CD8-positive, alpha-beta memory T cell (primary cell): Measurements from ENCODE around the gene ABHD17A. TPM values are rescaled to one million over a fixed set of nuclear protein-coding genes. Genes with fewer than 3 reads are reported as not detected.

Source experiments
- CTCF ChIA-PET: fragments of 350-600 bp; sonication (Branson Sonifier 250); formaldehyde crosslinking; loops from one replicate; lab custom pipeline; 2021; ENCODE audit warnings: antibody characterized with exemption; lab: Charles Lee
- POLR2A ChIA-PET: fragments of 350-600 bp; sonication (Branson Sonifier 250); formaldehyde crosslinking; loops from one replicate; lab custom pipeline; 2021; ENCODE audit warnings: antibody characterized with exemption; lab: Charles Lee
- DNase-seq, 5 donors: peaks; one replicate each; pipeline versions ENCODE4 v3.0.0 to v3.0.0-alpha.2; 2020 to 2022; ENCODE audit warnings: mixed read lengths in 1 of 5
- H3K27ac ChIP-seq: one replicate; pipeline ENCODE4 v1.7.0; 2013; ENCODE audit warnings: low read depth, mild to moderate bottlenecking, low read length, moderate library complexity
- H3K27me3 ChIP-seq: 2 replicates; pipeline ENCODE4 v1.7.0; 2013; ENCODE audit warnings: low read length, mild to moderate bottlenecking; ENCODE audit not compliant: insufficient read depth, poor library complexity, severe bottlenecking
- H3K36me3 ChIP-seq: 2 replicates; pipeline ENCODE4 v1.7.0; 2013; ENCODE audit warnings: mild to moderate bottlenecking, low read length, moderate library complexity; ENCODE audit not compliant: insufficient read depth
- H3K4me1 ChIP-seq: 2 replicates; pipeline ENCODE4 v1.7.0; 2013; ENCODE audit warnings: mild to moderate bottlenecking, low read length, moderate library complexity; ENCODE audit not compliant: insufficient read depth
- H3K4me3 ChIP-seq: 2 replicates; pipeline ENCODE4 v1.7.0; 2013; ENCODE audit warnings: mild to moderate bottlenecking, low read length
- H3K9me3 ChIP-seq: 2 replicates; pipeline ENCODE4 v1.7.0; 2013; ENCODE audit warnings: mild to moderate bottlenecking, low read length
- H3K27ac Mint-ChIP-seq, 8 donors: one replicate each; pipeline ENCODE4 v1.8.0; 2020 to 2021; ENCODE audit warnings: mixed read lengths in 8 of 8, mild to moderate bottlenecking in 6 of 8, inconsistent platforms in 3 of 8, moderate library complexity in 3 of 8
- H3K27me3 Mint-ChIP-seq, 2 donors: one replicate each; pipeline ENCODE4 v1.8.0; 2020 to 2021; ENCODE audit warnings: mixed read lengths in 2 of 2, mild to moderate bottlenecking in 1 of 2, moderate library complexity in 1 of 2
- H3K36me3 Mint-ChIP-seq, 3 donors: one replicate each; pipeline ENCODE4 v1.8.0; 2020 to 2021; ENCODE audit warnings: mixed read lengths in 3 of 3, inconsistent platforms in 1 of 3, mild to moderate bottlenecking in 1 of 3
- H3K4me1 Mint-ChIP-seq, 3 donors: one replicate each; pipeline ENCODE4 v1.8.0; 2020 to 2021; ENCODE audit warnings: mixed read lengths in 3 of 3, inconsistent platforms in 1 of 3, mild to moderate bottlenecking in 1 of 3
- H3K4me3 Mint-ChIP-seq, 7 donors: one replicate each; pipeline ENCODE4 v1.8.0; 2020 to 2021; ENCODE audit warnings: mixed read lengths in 7 of 7, mild to moderate bottlenecking in 6 of 7, moderate library complexity in 4 of 7, inconsistent platforms in 2 of 7
- H3K9me3 Mint-ChIP-seq, 5 donors: one replicate each; pipeline ENCODE4 v1.8.0; 2020 to 2022; ENCODE audit warnings: mixed read lengths in 5 of 5, mild to moderate bottlenecking in 3 of 5, moderate library complexity in 2 of 5, inconsistent platforms in 1 of 5
- polyA plus RNA-seq: library from polyadenylated mRNA; unstranded; fragments of 300-500 nt; fragmentation: Illumina TruSeq; gene quantifications from one replicate; pipeline ENCODE4 v1.2.3, GENCODE V29; 2021
- total RNA-seq, 2 experiments: library from RNA; stranded (reverse); gene quantifications; one replicate each; pipeline ENCODE4 v1.2.3, GENCODE V29; 2021

ABHD17A gene
- total and polyA plus RNA-seq, 3 experiments from 2014 or later: 105 to 252 (median 114) TPM

DNA sequence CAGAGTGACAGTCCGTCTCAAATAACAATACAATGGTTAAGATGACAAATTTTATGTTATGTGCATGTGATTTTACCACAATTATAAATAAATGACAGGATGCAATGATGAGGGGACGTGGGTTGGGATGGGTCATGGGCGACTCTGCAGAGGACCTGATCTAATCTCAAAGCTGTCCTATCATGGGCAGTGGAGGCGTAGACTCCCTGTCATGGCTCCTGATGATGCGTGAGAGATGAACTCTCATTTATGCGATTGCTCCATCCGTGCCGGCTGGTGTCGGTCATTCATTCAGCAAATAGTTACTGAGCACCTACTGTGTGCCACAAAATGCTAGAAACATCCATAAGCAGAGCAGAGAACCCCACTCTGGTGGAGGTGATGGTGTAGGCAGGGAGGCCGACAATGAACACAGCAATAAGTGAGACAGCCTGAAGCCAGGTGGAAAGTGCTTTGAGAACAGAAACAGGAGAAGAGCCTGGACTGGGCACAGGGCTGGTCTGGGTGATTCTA is 35.4 kb downstream of the ABHD17A start:
- ChIA-PET CTCF (interaction anchor here (0.9 to 1.8 kb wide), 5 partner anchors 11 to 303 kb away, joined by 3 to 12 read pairs (median 5); no protein-coding TSS in a partner anchor), POLR2A (no interaction called here)
- peaks cover 63% of the 10 kb centered on the region for H3K4me1 ChIP-seq
- Mint-ChIP-seq H3K27me3 (peaks cover 0 to 3% of the 10 kb centered on the region in 2 donors), H3K9me3 (no peaks in the 10 kb centered on the region), H3K36me3 (peaks cover 0 to 15% (median 1%) of the 10 kb centered on the region in 3 donors), H3K4me1 (peaks cover 32 to 66% (median 49%) of the 10 kb centered on the region in 3 donors), H3K27ac (peak overlapping the region in 7 of 8 donors; percentile 3 to 93 (median 73)), H3K4me3 (peak overlapping the region in 2 of 7 donors; percentile 36 to 80)
- H3K27me3 ChIP-seq: no peaks in the 10 kb centered on the region
- H3K27ac ChIP-seq: no peak overlapping the region
- no peaks in the 10 kb centered on the region for H3K9me3 ChIP-seq
- no peak for DNase-seq
- peaks cover 5% of the 10 kb centered on the region for H3K36me3 ChIP-seq
- no peak overlapping the region for H3K4me3 ChIP-seq

DNA sequence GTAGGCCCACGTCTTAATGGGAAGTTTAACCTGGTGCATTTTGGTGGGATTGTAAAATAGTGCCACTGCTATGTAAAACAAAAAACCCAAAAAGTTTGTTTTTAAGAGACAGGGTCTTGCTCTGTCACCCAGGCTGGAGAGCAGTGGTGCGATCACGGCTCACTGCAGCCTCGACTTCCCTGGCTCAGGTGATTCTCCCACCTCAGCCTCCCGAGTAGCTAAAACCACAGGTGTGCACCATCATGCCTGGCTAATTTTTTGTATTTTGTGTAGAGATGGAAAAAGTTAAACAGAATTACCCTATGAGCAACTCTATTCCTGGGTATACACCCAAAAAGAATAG is 36.2 kb downstream of the ABHD17A start:
- Mint-ChIP-seq H3K36me3 (peaks cover 0 to 16% (median 1%) of the 10 kb centered on the region in 3 donors), H3K4me3 (peak overlapping the region in 5 of 7 donors; percentile 58 to 89 (median 75)), H3K27ac (peak overlapping the region; percentile 70 to 95 (median 89)), H3K4me1 (peaks cover 36 to 67% (median 45%) of the 10 kb centered on the region in 3 donors), H3K9me3 (no peaks in the 10 kb centered on the region), H3K27me3 (peaks cover 0 to 3% of the 10 kb centered on the region in 2 donors)
- Histone ChIP-seq H3K36me3 (peaks cover 5% of the 10 kb centered on the region), H3K9me3 (no peaks in the 10 kb centered on the region), H3K27me3 (no peaks in the 10 kb centered on the region), H3K27ac (no peak overlapping the region), H3K4me1 (peaks cover 61% of the 10 kb centered on the region), H3K4me3 (no peak overlapping the region)
- no peak for DNase-seq
- POLR2A ChIA-PET: no interaction called here
- CTCF ChIA-PET: interaction anchor here (0.6 to 1.8 kb wide), 8 partner anchors 9 to 67 kb away, joined by 3 to 12 read pairs (median 4); no protein-coding TSS in a partner anchor

DNA sequence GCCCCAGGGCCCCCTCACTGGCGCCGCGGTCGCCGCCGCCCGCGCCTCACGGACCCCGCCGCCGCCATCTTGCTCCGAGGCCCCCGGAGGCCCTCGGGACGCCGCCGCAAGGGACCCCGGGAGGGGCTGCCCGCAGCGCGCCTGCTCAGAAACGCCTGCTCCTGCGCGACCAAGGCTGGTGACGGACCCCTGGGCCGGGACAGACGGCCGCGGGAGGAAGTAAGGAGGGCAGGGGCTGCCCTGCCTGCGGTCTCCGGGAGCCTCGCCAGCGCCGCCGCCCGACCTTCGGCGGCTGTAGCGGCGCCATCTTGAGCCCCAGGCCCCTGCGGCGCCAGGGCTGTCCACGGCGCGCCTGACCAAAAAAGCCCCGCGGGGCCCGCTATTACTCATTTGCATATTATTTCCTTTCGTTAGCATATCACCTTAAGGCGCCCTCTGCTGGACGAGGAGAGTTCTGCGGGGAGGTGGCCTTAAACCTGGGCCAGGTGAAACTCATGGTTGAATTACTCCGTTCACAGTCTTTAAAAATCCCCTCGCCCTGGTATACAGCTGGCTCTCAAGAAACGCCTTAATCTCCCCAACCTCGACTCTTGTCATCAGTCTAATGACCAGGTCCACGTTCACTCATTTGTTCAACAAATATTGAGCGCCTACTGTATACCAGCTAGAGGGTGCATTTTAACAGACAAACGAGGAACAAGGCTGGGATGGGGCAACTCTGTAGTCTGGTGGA is 36.7 kb downstream of the ABHD17A start, which contains the start of gene REXO1:
REXO1 (minus strand) TSS at position 85 of the 733 bp plus-strand sequence. CDS start 125 bp downstream, outside the sequence.
- Histone ChIP-seq H3K36me3 (peaks cover 5% of the 10 kb centered on the region), H3K27ac (peak within 1 kb of the TSS; percentile 94), H3K4me1 (peaks cover 59% of the 10 kb centered on the region), H3K27me3 (no peaks in the 10 kb centered on the region), H3K4me3 (peak within 1 kb of the TSS; percentile 83), H3K9me3 (no peaks in the 10 kb centered on the region)
- no peaks in the 10 kb centered on the region for H3K9me3 Mint-ChIP-seq
- CTCF ChIA-PET: interaction anchor here (0.6 to 1.8 kb wide), 8 partner anchors 9 to 67 kb away, joined by 3 to 12 read pairs (median 4); no protein-coding TSS in a partner anchor
- POLR2A ChIA-PET: interaction anchor here (0.5 kb wide), 1 partner anchor 378 kb away, joined by 3 read pairs; no protein-coding TSS in a partner anchor
- peaks cover 39 to 70% (median 49%) of the 10 kb centered on the region in 3 donors for H3K4me1 Mint-ChIP-seq
- peaks cover 0 to 18% (median 1%) of the 10 kb centered on the region in 3 donors for H3K36me3 Mint-ChIP-seq
- peak within 1 kb of the TSS; percentile 88 to 97 (median 93) for H3K27ac Mint-ChIP-seq
- peaks cover 0 to 3% of the 10 kb centered on the region in 2 donors for H3K27me3 Mint-ChIP-seq
- H3K4me3 Mint-ChIP-seq: peak within 1 kb of the TSS; percentile 86 to 96 (median 88)
- peak; percentile 95 to 99 (median 97) for DNase-seq

DNA sequence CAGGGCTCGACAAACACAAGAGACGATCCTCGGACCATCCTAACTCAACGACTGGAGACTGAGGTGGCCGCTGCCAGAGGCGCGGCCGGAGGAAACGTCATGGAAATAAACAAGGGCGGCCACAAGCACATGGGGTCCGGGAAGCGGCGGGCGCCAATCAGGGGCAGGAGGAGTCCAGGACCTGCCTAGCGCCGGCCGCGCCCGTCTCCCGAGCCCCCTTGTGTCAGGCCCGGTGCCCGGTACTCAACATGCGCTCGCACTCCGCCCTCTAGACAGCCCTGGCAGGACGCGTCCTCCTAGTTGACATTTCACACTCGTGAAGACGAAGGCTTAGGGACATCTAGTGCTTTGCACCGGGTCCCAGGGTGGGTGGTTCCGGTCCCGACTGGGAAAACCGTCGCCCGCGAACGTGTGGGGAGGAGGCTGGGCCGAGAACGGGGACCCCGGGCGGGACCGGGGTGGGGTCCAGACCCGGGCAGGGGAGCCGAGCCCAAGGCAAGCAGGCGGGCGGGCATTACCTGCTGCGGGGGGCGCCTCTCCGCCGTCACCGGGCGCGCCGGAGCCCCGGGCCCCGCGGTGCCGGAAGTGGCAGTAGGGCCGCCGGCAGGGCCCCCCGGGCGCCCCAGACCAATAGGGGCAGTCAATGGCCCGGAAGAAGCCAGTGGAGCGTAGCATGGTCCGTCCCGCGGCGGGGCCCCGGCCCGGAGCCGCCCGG is 37.5 kb downstream of the ABHD17A start:
- H3K36me3 ChIP-seq: peaks cover 5% of the 10 kb centered on the region
- H3K4me3 ChIP-seq: peak overlapping the region; percentile 83
- DNase-seq: peak in 1 of 5 donors; percentile 26
- H3K9me3 ChIP-seq: no peaks in the 10 kb centered on the region
- H3K9me3 Mint-ChIP-seq: no peaks in the 10 kb centered on the region
- POLR2A ChIA-PET: no interaction called here
- H3K27ac Mint-ChIP-seq: peak overlapping the region; percentile 88 to 97 (median 92)
- H3K4me3 Mint-ChIP-seq: peak overlapping the region; percentile 86 to 96 (median 88)
- H3K27me3 ChIP-seq: no peaks in the 10 kb centered on the region
- peaks cover 0 to 1% of the 10 kb centered on the region in 2 donors for H3K27me3 Mint-ChIP-seq
- H3K4me1 ChIP-seq: peaks cover 58% of the 10 kb centered on the region
- peaks cover 0 to 17% (median 0%) of the 10 kb centered on the region in 3 donors for H3K36me3 Mint-ChIP-seq
- H3K27ac ChIP-seq: peak overlapping the region; percentile 94
- H3K4me1 Mint-ChIP-seq: peaks cover 37 to 65% (median 44%) of the 10 kb centered on the region in 3 donors
- CTCF ChIA-PET: interaction anchor here (1.2 to 1.5 kb wide), 2 partner anchors 10 to 22 kb away, joined by 3 to 13 read pairs; no protein-coding TSS in a partner anchor

DNA sequence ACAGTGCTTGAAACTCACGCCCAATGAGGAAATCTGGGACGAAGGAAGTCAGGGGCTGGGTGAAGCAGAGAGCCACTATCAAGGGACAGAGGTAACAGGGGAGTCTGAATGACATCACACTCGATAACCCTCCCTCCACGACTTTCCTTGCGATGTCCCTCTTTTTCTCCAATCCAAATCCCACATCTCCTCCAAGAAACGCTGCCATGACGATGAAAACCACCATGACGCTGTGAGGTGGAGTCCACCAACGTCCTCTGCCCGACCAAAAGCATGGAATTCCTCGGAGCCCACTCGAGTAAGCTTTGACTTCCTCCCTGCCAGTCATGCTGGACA is 38.0 kb downstream of the ABHD17A start:
- CTCF ChIA-PET: interaction anchor here (1.2 to 1.5 kb wide), 2 partner anchors 9 to 21 kb away, joined by 3 to 13 read pairs; no protein-coding TSS in a partner anchor
- Mint-ChIP-seq H3K4me1 (peaks cover 37 to 66% (median 49%) of the 10 kb centered on the region in 3 donors), H3K27ac (peak overlapping the region; percentile 88 to 97 (median 92)), H3K36me3 (peaks cover 0 to 20% (median 0%) of the 10 kb centered on the region in 3 donors), H3K9me3 (no peaks in the 10 kb centered on the region), H3K4me3 (peak overlapping the region; percentile 86 to 96 (median 88)), H3K27me3 (peaks cover 0 to 1% of the 10 kb centered on the region in 2 donors)
- DNase-seq: no peak
- H3K36me3 ChIP-seq: peaks cover 5% of the 10 kb centered on the region
- H3K4me3 ChIP-seq: peak overlapping the region; percentile 83
- peak overlapping the region; percentile 94 for H3K27ac ChIP-seq
- no peaks in the 10 kb centered on the region for H3K27me3 ChIP-seq
- H3K9me3 ChIP-seq: no peaks in the 10 kb centered on the region
- peaks cover 58% of the 10 kb centered on the region for H3K4me1 ChIP-seq
- POLR2A ChIA-PET: no interaction called here

DNA sequence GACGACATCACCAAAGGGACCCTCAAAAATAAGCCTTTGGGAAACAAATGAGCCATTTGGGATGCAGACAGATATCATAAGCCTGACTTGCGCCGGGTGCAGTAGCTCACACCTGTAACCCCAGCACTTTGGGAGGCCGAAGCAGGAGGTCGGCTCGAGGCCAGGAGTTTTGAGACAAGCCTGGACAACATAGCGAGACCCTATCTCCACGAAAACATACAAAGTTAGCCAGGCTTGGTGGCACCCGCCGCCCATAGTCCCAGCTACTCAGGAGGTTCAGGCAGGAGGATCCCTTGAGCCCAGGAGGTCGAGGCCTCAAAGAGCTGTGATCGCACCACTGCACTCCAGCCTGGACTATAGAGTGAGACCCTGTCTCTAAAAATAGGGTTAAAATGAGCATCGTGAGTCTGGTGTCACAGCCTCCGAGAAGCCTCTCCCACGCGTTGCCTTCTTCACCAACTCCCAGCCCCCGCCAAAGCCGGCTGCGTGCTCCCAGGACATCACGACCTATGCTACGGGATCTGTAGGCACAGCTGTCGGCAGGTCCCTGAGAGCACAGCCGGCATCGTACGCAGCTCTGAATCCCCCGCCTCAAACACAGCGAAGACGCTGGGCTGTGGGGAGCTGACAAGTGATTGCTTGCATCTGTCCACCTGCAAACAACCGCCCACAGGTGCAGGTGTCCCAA is 38.6 kb downstream of the ABHD17A start:
- POLR2A ChIA-PET: interaction anchor here (1.0 kb wide), 1 partner anchor 11 kb away, joined by 3 read pairs; no protein-coding TSS in a partner anchor

DNA sequence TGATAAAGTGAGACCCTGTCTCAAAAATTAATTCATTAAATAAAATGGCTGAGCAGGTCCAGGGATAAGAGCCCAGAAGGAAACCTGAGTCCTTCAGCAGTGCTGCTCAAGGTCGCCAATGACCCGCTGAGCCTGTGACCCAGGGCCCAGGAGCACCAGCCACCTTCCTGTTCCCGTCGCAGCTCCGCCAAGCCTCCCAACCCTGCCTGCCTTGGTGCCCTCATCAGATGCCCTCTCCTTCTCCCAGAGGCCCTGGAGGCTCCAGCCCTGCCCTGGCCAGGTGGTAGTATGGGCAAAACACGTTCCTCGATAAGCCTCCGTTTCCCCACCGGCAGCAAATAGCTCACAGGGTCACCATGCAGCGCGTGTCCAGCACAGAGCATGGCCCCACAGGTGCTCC is 39.7 kb downstream of the ABHD17A start:
- ChIA-PET CTCF (interaction anchor here (2.3 kb wide), 1 partner anchor 20 kb away, joined by 8 read pairs; no protein-coding TSS in a partner anchor), POLR2A (no interaction called here)
- peak overlapping the region in 2 of 8 donors; percentile 29 to 48 for H3K27ac Mint-ChIP-seq
- peaks cover 45 to 70% (median 54%) of the 10 kb centered on the region in 3 donors for H3K4me1 Mint-ChIP-seq
- DNase-seq: no peak
- H3K36me3 Mint-ChIP-seq: peaks cover 0 to 24% (median 0%) of the 10 kb centered on the region in 3 donors
- peaks cover 57% of the 10 kb centered on the region for H3K4me1 ChIP-seq
- peak overlapping the region in 4 of 7 donors; percentile 8 to 96 (median 54) for H3K4me3 Mint-ChIP-seq
- H3K9me3 ChIP-seq: no peaks in the 10 kb centered on the region
- H3K27me3 Mint-ChIP-seq: no peaks in the 10 kb centered on the region
- peaks cover 5% of the 10 kb centered on the region for H3K36me3 ChIP-seq
- H3K9me3 Mint-ChIP-seq: no peaks in the 10 kb centered on the region
- no peak overlapping the region for H3K4me3 ChIP-seq
- H3K27ac ChIP-seq: no peak overlapping the region
- no peaks in the 10 kb centered on the region for H3K27me3 ChIP-seq

More for the DNA sequence above, 38.6 kb downstream of the ABHD17A start:
- Histone ChIP-seq H3K9me3 (no peaks in the 10 kb centered on the region), H3K4me1 (peaks cover 57% of the 10 kb centered on the region), H3K27ac (peak overlapping the region; percentile 94), H3K4me3 (peak overlapping the region; percentile 83), H3K27me3 (no peaks in the 10 kb centered on the region), H3K36me3 (peaks cover 5% of the 10 kb centered on the region)
- Mint-ChIP-seq H3K9me3 (no peaks in the 10 kb centered on the region), H3K27ac (peak overlapping the region; percentile 81 to 94 (median 88)), H3K27me3 (peaks cover 0 to 1% of the 10 kb centered on the region in 2 donors), H3K36me3 (peaks cover 0 to 22% (median 0%) of the 10 kb centered on the region in 3 donors), H3K4me3 (peak overlapping the region; percentile 86 to 96 (median 88)), H3K4me1 (peaks cover 43 to 70% (median 52%) of the 10 kb centered on the region in 3 donors)
- CTCF ChIA-PET: interaction anchor here (1.2 to 1.5 kb wide), 2 partner anchors 9 to 21 kb away, joined by 3 to 13 read pairs; no protein-coding TSS in a partner anchor
- no peak for DNase-seq
